Activated T-cell treated with anti-CD3 and anti-CD28 coated beads, Interleukin-2, amount 50 U/mL, for 4 hours (primary cell): ENCODE data around the gene VAT1. TPM values are rescaled to one million over a fixed set of nuclear protein-coding genes. Genes with fewer than 3 reads are reported as not detected.

Experiments used
- ATAC-seq, 2 donors: fragments of 200-7000 bp; cut with Tn5 transposase; one replicate each; pipeline ENCODE4 v1.10.0; 2021
- DNase-seq: peaks from one replicate; pipeline ENCODE4 v3.0.0-alpha.2; 2020
- H3K27me3 Mint-ChIP-seq: one replicate; pipeline ENCODE4 v1.8.0; 2021; ENCODE audit warnings: low read depth, mixed read lengths
- H3K36me3 Mint-ChIP-seq: one replicate; pipeline ENCODE4 v1.8.0; 2022; ENCODE audit warnings: mixed read lengths; ENCODE audit not compliant: insufficient read depth
- H3K4me1 Mint-ChIP-seq: one replicate; pipeline ENCODE4 v1.8.0; 2021; ENCODE audit warnings: low read depth, mixed read lengths
- H3K4me3 Mint-ChIP-seq: one replicate; pipeline ENCODE4 v1.8.0; 2021; ENCODE audit warnings: mild to moderate bottlenecking, moderate library complexity, mixed read lengths
- H3K9me3 Mint-ChIP-seq: one replicate; pipeline ENCODE4 v1.8.0; 2021; ENCODE audit warnings: mixed read lengths
- total RNA-seq, 3 donors: library from RNA; stranded (reverse); gene quantifications; one replicate each; pipeline ENCODE4 v1.2.1, GENCODE V29; 2021

VAT1 gene
- total RNA-seq, 3 donors from 2014 or later: 11.7 to 15.9 (median 15.5) TPM

DNA sequence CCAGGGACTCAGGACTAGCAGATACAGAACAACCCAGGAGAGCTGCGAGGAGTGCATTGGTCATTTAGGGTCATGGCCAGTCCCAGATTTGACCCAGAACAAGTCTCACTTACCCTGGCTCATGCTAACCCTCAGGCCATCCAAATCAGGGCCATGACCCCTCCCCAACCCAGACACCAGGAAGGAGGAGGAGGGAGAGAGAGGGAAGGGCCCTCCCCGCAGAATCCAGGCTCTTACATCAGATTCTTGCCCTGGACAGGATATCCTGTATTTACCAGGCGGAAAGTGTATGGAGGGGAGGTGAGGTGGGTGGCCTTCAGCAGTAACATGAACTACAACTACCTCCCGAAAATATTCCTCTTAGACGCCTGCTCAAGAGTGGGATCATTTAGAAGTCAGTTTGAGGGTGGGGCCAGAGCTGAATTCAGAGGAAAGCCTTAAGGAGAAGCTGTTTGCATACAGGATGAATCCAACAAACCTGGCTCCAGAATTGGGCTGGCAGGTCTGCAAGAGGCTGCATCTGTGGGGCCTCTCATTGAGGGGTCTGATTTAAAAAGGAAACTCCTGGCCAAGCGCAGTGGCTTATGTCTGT is 2.1 kb downstream of the VAT1 start:
- Mint-ChIP-seq H3K27me3 (no peaks in the 10 kb centered on the region), H3K4me3 (peak overlapping the region; percentile 46), H3K36me3 (no peaks in the 10 kb centered on the region), H3K4me1 (peaks cover 35% of the 10 kb centered on the region), H3K9me3 (no peaks in the 10 kb centered on the region)
- ATAC-seq: no peak
- DNase-seq: no peak

DNA sequence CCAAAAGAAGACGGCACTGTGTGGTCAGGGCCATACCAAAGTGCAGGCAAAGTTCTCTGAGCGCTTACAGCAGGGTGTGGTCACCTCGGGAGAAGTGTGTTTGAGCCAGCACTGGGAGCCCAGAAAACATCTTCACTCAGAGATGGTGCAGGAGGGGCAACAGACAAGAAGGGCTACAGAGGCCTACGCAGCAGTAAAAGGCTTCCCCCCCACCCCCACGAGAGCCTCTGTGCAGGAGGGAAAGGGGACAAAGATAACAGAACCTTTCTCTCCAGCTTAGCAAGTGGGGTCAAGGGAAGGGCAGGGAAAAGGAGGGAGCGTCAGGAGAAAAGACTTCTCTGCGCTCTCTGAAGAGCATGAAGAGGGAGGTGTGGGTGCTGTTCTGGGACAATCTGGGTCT is 2.8 kb downstream of the VAT1 start:
- no peak for DNase-seq
- Mint-ChIP-seq H3K27me3 (no peaks in the 10 kb centered on the region), H3K9me3 (no peaks in the 10 kb centered on the region), H3K36me3 (peaks cover 2% of the 10 kb centered on the region), H3K4me3 (no peak overlapping the region), H3K4me1 (peaks cover 33% of the 10 kb centered on the region)
- no peak for ATAC-seq

DNA sequence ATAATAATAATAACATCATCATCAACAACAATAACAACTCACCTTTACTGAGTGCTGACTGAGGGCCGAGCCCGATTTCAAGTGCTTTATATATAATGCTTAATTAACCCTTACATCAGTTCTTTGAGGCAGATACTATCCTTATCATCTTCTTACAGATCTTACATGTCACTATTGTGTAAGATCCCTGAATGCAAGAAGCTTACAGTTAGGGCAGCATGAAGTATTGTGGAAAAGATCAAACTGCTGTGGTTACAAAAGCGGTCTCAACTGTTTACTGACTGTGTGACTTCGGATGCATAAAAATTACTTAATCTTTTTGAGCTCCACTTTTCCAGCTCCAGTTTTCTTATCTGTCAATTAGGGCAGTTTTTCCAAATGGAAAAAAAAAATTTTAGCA is 3.3 kb downstream of the VAT1 start:
- no peaks in the 10 kb centered on the region for H3K9me3 Mint-ChIP-seq
- peaks cover 29% of the 10 kb centered on the region for H3K4me1 Mint-ChIP-seq
- DNase-seq (no peak), ATAC-seq (no peak)
- peaks cover 4% of the 10 kb centered on the region for H3K36me3 Mint-ChIP-seq
- H3K4me3 Mint-ChIP-seq: no peak overlapping the region
- no peaks in the 10 kb centered on the region for H3K27me3 Mint-ChIP-seq

DNA sequence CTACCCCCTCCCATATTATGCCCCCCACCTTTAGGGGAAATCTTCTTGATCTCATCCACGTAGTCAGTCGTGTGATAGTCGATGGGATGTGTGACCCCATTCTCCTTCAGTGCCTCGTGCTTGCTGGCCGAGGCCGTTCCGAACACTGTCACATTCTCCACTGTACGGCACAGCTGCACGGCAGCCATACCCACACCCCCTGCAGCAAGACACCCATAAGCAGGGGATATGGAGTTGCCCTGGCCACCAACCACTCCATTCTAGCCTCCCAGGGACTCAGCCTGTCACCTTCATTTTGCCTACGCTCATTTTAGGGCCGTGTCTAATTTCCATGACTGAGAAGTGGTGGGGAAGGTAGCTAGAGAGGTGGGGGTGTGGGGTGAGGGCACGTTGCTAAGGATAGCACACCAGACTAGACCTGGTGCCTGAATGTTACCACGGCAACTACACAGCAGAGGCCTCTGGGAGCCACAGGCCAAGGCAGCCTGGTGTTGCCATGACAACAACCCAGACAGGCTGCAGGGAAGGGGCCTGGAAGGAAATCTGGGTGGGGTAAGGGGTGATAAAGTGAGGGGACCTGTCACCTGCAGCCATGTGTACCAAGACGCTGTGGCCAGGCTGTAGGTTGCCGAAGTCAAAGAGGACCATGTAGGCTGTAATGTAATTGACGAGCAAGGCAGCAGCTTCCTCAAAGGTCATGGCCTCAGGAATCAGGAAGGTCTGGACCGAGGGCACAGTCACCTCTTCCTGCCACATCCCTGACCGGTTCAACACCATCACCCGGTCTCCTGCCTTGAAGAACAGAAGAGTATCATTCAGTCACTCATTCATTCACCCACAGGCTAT is 4.0 kb downstream of the VAT1 start:
- no peak for ATAC-seq
- H3K4me3 Mint-ChIP-seq: no peak overlapping the region
- no peaks in the 10 kb centered on the region for H3K27me3 Mint-ChIP-seq
- H3K4me1 Mint-ChIP-seq: peaks cover 29% of the 10 kb centered on the region
- no peak for DNase-seq
- no peaks in the 10 kb centered on the region for H3K9me3 Mint-ChIP-seq
- H3K36me3 Mint-ChIP-seq: peaks cover 8% of the 10 kb centered on the region

DNA sequence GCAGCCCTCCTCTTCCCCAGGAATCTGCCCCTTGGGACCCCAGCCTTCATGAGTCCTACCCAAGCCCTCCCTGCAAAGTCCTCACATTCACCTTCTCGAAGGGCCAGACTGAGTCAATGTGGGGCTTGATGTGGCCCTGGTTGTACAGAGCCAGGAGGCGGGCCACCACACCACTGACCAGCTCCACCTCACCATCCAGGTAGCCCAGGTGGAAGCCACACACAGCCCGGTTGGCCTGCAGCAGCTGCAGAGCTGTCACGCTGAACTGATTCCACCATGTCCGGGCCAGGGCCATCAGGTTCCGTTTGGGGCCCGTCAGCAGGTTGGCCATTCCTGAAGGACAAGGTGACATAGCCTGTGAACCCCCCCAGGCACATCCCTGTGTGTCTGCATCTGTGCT is 6.0 kb downstream of the VAT1 start:
- H3K36me3 Mint-ChIP-seq: peaks cover 16% of the 10 kb centered on the region
- H3K4me3 Mint-ChIP-seq: no peak overlapping the region
- DNase-seq (no peak), ATAC-seq (no peak)
- no peaks in the 10 kb centered on the region for H3K27me3 Mint-ChIP-seq
- H3K9me3 Mint-ChIP-seq: no peaks in the 10 kb centered on the region
- peaks cover 27% of the 10 kb centered on the region for H3K4me1 Mint-ChIP-seq

DNA sequence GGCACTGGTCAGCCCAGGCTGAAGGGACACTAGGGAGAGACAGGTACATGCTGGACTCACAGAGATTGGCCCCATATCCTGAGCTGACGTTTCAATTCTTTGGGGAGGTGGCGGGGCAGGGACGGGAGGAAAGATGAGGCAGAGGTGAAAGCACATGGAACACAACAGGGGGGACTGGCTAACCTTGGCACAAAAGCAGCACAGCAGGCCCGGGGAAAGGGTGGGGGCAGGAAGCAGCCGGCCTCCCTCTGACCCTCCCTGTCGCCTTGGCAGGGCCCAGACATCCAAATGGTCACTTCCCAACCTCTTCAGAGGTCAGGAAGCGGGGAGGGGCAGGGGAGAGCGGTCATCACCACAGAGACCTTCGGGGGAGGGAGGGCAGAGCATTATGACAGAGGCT is 6.6 kb downstream of the VAT1 start:
- no peaks in the 10 kb centered on the region for H3K27me3 Mint-ChIP-seq

DNA sequence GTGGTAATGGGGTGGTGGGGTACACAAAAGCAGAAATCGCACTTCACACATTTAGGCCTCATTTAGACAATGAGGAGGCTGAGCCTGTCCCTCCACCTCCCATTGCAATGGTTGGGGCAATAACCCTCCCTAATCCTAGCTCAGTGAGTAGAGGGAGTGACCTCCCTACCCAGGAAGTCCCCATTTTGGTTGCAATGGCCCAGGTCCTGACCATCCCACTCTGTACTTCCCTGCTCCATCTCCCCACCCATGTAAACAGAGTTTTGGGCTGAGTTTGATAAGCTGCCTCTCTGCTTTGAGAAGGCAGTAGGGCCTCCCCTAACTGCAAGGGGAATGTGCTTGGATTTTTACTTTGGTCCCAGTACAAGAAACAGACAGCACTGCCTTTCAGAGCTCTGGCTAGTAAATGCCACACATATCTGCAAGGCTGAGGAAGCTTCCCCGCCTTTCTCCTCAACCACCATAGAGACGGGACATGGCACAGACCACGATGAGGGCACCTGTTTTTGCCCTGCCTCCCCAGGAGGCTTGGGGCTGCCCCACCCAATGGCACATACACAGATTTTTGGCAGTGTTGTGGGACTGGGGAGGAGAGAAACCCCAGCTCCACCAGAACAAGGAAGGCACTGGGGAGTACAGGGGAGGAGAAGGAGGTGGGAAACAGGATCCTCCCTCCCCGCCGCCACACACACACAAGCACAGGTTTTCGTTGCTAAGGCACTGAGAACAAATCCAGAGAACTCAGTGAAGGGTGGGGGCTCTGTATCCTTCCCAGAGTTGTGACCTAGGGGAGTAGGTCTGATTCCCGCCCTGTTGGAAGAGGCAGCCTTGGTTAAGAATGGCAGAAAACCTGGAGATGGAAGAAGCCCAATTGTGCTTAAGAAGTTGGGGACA is 7.3 kb downstream of the VAT1 start:
- Mint-ChIP-seq H3K9me3 (no peaks in the 10 kb centered on the region), H3K4me3 (no peak overlapping the region), H3K27me3 (no peaks in the 10 kb centered on the region), H3K4me1 (peaks cover 26% of the 10 kb centered on the region), H3K36me3 (peaks cover 21% of the 10 kb centered on the region)
- DNase-seq (no peak), ATAC-seq (no peak)

More for the DNA sequence above, 6.6 kb downstream of the VAT1 start:
- DNase-seq (no peak), ATAC-seq (no peak)
- no peaks in the 10 kb centered on the region for H3K9me3 Mint-ChIP-seq
- peaks cover 25% of the 10 kb centered on the region for H3K4me1 Mint-ChIP-seq
- no peak overlapping the region for H3K4me3 Mint-ChIP-seq
- peaks cover 20% of the 10 kb centered on the region for H3K36me3 Mint-ChIP-seq

DNA sequence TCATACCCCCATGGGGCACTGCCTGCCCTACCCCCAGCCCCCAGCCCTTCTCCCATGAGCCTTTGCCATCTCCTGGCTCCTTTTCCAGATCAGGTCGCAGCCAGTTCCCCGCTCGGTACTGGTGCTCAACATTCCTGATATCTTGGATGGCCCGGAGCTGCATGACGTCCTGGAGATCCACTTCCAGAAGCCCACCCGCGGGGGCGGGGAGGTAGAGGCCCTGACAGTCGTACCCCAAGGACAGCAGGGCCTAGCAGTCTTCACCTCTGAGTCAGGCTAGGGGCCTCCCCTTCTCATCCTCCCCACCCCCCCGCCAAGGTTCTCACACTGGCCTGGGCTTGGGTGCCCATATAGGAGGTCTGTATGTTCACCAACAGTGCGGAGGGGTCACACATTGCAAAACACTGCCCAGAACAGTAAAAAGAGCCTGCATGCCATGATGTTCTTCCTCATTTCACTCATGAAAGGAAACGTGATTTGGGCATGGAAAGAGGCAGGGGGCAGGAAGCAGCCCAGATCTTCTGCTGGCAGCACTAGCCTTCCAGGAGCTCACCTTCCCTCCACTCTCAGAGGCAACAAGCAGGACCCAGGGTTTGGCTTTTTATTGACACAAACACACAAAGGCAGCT is 8.1 kb downstream of the VAT1 start:
- H3K27me3 Mint-ChIP-seq: no peaks in the 10 kb centered on the region
- peaks cover 20% of the 10 kb centered on the region for H3K4me1 Mint-ChIP-seq
- ATAC-seq (no peak), DNase-seq (no peak)
- no peaks in the 10 kb centered on the region for H3K9me3 Mint-ChIP-seq
- H3K36me3 Mint-ChIP-seq: peaks cover 21% of the 10 kb centered on the region
- no peak overlapping the region for H3K4me3 Mint-ChIP-seq

DNA sequence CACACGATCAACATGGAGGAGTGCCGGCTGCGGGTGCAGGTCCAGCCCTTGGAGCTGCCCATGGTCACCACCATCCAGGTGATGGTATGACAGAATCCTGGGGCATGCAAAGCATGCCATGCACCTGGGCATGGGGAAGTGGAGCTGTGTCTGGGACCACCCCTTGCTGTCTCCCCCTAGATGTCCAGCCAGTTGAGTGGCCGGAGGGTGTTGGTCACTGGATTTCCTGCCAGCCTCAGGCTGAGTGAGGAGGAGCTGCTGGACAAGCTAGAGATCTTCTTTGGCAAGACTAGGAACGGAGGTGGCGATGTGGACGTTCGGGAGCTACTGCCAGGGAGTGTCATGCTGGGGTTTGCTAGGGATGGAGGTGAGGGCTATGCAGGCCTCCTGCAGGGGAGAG is 8.9 kb downstream of the VAT1 start:
- DNase-seq (no peak), ATAC-seq (no peak)
- H3K9me3 Mint-ChIP-seq: no peaks in the 10 kb centered on the region
- H3K4me1 Mint-ChIP-seq: peaks cover 15% of the 10 kb centered on the region
- no peak overlapping the region for H3K4me3 Mint-ChIP-seq
- H3K27me3 Mint-ChIP-seq: no peaks in the 10 kb centered on the region
- peaks cover 21% of the 10 kb centered on the region for H3K36me3 Mint-ChIP-seq

DNA sequence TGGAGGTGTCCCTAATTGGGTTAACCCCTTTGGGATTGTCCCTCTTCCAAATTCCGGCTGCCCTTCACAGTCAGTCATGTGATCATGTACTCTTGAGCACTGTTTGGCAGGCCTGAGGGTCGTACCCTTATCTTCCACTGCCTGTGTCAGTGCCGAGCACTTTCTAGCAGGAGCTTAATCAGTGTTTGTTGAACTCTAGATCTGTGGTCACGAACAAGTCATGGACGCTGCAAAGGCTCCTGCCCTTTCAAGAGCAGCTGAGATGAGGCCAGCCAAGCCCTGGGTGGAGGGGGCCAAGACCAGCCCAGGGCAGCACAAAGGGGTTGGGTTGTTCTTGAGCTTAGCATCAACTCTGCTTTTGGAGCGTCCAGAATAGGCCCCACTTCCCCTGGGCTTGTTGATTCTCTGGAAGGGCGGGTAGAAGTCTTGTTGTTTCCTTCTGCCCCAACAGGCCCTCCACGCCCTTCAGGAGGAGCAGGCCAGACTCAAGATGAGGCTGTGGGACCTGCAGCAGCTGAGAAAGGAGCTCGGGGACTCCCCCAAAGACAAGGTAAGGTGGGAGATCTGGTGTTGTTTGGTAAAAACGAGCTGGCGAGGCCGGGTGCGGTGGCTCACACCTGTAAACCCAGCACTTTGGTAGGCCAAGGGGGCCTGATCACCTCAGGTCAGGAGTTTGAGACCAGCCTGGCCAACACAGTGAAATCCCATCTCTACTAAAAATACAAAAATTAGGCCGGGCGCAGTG is 10.3 kb downstream of the VAT1 start:
- DNase-seq (no peak), ATAC-seq (no peak)
- H3K4me1 Mint-ChIP-seq: peaks cover 21% of the 10 kb centered on the region
- peaks cover 21% of the 10 kb centered on the region for H3K36me3 Mint-ChIP-seq
- no peak overlapping the region for H3K4me3 Mint-ChIP-seq
- no peaks in the 10 kb centered on the region for H3K27me3 Mint-ChIP-seq
- H3K9me3 Mint-ChIP-seq: no peaks in the 10 kb centered on the region

DNA sequence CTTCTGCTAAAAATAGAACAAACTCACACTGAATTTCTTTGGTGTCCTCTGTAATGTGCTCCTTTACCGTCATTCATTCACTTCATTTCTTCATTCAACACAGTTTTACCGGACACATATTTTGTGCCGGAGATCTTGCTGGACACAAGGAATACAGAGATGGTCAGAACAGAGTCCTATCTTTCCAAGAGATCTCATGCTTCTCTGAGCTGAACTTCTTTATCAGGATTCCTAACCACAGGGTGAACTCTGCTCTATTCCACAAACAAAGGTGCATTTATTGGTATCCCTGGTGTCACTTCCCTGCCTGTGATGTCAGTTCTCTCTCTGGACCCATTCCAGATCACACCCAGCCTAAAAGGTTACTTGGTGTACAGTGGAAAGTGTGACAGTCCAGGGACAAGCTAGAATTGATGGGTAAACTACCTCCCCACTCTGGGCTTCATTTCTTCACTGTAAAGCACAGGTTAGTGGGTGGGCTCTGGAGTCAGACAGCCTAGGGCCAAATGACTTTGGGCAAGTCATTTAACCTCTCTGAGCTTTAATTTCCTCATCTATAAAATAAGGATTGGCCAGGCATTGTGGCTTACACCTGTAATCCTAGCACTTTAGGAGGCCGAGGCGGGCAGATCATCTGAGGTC is 11.4 kb downstream of the VAT1 start:
- Mint-ChIP-seq H3K4me1 (peaks cover 28% of the 10 kb centered on the region), H3K9me3 (no peaks in the 10 kb centered on the region), H3K36me3 (peaks cover 21% of the 10 kb centered on the region), H3K4me3 (no peak overlapping the region), H3K27me3 (no peaks in the 10 kb centered on the region)
- no peak for ATAC-seq
- no peak for DNase-seq

DNA sequence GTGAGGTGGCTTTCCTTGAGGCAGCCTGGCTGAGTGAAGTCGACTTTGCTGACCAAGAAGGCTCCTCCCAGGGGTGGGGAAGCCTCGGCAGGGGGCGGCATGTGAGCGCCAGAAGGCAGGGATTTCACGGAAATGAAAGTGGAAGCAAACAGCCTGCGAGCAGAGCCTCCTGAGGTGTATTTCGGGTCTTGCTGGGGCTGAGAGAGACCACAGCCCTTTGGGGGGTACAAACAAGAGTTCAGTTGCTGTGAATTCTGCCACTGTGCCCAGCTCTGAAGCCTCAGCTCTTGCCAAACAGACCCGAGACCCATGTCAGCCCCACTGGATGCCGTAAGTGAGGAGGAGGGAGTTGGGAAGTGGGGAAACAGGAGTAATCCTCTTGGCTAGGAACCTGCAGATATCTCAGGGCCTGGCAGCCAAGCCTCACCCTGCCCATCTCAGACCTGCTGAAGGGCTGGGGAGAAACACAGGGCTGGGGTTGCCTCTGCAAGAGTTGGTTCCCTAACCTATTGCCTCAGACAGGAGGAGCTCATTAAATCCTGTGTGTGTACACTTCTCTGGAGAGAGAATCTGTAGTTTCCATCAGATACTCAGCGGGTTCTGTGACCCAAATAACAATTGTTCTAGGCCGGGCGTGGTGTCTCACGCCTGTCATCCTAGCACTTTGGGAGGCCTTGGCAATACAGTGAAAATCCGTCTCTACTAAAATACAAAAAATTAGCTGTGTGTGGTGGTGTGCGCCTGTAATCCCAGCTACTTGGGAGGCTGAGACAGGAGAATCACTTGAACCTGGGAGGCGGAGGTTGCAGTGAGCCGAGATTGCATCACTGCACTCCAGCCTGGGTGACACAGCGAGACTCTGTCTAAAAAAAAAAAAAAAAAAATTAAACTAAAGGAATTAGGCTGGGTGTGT is 15.3 kb downstream of the VAT1 start, which contains the start of gene IFI35:
Gene IFI35, plus strand, starts transcription at position 146 of the 913 bp plus-strand sequence. Its CDS starts 164 bp downstream, at position 310.
- no peaks in the 10 kb centered on the region for H3K9me3 Mint-ChIP-seq
- ATAC-seq: peak; percentile 98

More for the DNA sequence above, 15.3 kb downstream of the VAT1 start, which contains the start of gene IFI35:
- Mint-ChIP-seq H3K27me3 (no peaks in the 10 kb centered on the region), H3K4me3 (peak within 1 kb of the TSS; percentile 98), H3K4me1 (peaks cover 26% of the 10 kb centered on the region), H3K36me3 (peaks cover 19% of the 10 kb centered on the region)
- peak; percentile 80 for DNase-seq
